OCI-M2 (cell line): Measurements from ENCODE around the gene RGPD6.
"Not testable (repeated sequence)": the region's sequence is repeated elsewhere in the genome, so short reads cannot be mapped to it uniquely, and the experiment has no call there.

ENCODE experiments used
- DNase-seq: peaks from one replicate; lab custom pipeline; 2025; ENCODE audit not compliant: unreplicated experiment; lab: John Stamatoyannopoulos, UW

The RGPD6 gene

DNA sequence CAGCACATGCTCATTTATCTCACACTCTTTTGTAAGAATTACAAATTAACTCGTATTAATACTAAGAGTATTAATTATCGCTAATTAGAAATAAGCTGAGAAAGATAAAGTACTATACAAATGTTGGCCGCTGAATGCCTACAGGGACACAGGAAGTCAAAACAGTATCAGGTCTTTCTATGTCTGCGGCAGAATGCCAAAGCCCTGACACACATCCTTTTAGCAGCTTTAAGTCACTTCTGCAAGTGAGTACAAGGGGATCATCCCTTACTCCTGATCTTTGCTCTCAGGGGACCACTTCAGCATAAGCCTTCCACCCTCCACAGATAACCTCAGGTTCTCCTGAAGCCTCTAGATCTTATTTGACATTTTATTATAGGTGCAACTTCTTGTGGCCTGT lies 94.3 kb downstream of the RGPD6 start:
- DNase-seq, result not testable (repeated sequence)

- not testable (repeated sequence) for DNase-seq
Measured at GRCh38 chr2:110481200-110481599, 95.8 kb downstream of the RGPD6 start.

DNA sequence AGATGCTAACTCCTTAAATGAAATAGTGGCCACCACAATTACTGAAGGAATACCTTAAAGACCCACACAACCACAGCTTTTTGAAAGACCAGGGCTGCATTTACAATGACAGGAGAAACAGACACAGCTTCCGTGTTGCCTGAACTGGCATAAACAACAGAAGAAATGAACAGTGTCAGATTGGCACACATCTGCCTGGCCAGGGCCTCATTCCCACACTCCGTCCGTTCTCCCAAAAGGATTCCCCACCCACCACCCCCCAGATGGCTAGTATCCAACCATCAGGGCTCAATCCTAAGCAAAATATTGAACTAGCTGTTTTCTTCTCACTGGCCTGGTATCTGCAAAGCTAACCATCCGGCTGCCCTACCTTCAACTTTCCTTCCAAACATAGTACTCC lies 96.9 kb downstream of the RGPD6 start:
- DNase-seq, result not testable (repeated sequence)

DNA sequence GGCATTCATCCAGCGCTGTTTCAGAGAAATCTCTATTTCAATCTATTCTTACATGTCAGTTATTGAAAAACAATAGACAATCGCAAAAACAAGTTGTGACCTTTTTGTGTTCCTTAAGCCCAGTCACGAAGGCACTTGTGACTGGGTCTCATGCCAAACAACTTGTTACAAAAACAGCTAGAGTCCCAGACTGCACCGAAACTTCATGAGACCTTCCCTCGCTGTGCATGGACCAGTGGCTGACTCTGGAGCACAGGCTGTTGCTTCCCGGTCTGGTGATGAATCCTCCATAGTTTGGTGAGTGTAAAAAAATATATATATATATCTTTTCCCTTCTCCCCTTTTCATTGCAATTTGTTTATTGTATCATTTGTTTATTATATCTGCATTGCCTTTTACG lies 99.7 kb downstream of the RGPD6 start:
- not testable (repeated sequence) for DNase-seq

DNA sequence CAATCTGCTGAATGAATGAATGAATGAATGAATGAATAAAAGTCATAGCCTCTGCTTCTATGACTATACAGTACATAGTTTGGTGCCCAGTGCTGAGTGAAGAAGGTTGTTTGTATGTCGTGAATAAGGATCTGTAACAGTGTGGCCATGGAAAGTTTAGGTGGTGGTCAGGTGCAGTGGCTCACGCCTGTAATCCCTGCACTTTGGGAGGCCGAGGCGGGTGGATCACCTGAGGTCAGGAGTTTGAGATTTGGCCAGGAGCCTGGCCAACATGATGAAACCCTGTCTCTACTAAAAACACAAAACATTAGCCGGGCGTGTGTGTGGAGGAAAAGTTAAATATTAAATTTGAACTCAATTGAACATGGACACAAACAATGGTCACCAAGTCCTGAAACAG lies 100.1 kb downstream of the RGPD6 start:
- DNase-seq, result not testable (repeated sequence)

GRCh38 chr2:110475627-110476359 lies 101.2 kb downstream of the RGPD6 start:
- DNase-seq, result not testable (repeated sequence)

DNA sequence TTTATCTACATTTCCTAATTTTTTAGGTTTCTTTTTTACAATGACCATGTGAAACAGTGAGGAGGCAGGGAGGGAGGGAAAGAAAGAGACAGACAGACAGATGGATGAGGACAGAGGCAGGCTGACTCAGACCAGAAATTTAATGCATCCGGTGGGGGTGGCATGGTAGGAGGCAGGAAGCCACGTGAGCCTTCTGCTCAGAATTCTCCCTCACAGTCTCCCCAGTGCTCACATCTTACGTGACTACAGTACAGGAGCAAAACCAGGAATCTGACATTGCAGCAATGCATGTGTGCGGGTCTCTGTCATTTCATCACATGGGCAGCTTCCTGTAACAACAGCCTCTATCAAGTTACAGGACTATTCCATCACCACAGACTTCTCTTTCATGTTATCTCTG lies 102.1 kb downstream of the RGPD6 start:
- not testable (repeated sequence) for DNase-seq

- DNase-seq, result not testable (repeated sequence)
Measured at GRCh38 chr2:110473059-110473358, 104.0 kb downstream of the RGPD6 start.

- not testable (repeated sequence) for DNase-seq
Measured at GRCh38 chr2:110472171-110473058, 104.6 kb downstream of the RGPD6 start, which contains the start of gene LIMS4. TSS of gene LIMS4 (minus strand) at chr2:110472816. CDS start at chr2:110472778, 38 bp downstream.

DNA sequence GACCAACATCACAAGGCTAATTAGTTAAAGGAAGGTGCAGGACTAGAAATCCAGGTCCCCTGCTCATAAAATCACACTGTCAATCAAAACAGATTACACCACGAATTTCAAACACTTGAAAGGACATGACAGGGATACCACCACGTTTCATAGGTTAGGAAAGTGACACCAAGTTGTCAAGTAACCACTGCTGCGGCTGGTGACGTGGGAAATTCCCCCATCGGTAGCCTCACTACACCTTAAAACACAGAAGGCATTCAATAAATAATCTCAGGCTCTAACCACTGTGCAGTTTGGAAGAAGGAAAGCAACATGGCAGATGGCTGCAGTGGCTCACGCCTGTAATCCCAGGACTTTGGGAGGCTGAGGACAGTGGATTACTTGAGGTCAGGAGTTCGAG lies 108.1 kb downstream of the RGPD6 start:
- DNase-seq, result not testable (repeated sequence)

GRCh38 chr2:110465312-110465711 lies 111.7 kb downstream of the RGPD6 start:
- not testable (repeated sequence) for DNase-seq
